ENCODE measurements around the gene DGCR6L. TPM values are rescaled to one million over a fixed set of nuclear protein-coding genes. Genes with fewer than 3 reads are reported as not detected.
"Not testable (repeated sequence)": the region's sequence is repeated elsewhere in the genome, so short reads cannot be mapped to it uniquely, and the experiment has no call there.

DGCR6L gene
- total RNA-seq, 4 donors from 2014 or later = 29.7 to 67.6 (median 45.0) TPM

- no peak for TF ChIP-seq CTCF (IDR thresholded peaks at IDR 0.05)
- ATAC-seq (ENCODE audit: low FRiP score) (no peak), DNase-seq (ENCODE audit: low spot score) (no peak)
These were observed 28.6 kb downstream of the DGCR6L start for GRCh38 chr22:20291249-20291586.

- TF ChIP-seq CTCF (IDR thresholded peaks at IDR 0.05) = no peak
- ATAC-seq (ENCODE audit: low FRiP score) (no peak), DNase-seq (ENCODE audit: low spot score) (no peak)
These were observed 29.1 kb downstream of the DGCR6L start for GRCh38 chr22:20290578-20291248.

- no peak for TF ChIP-seq CTCF (IDR thresholded peaks at IDR 0.05)
- ATAC-seq (ENCODE audit: low FRiP score) (no peak), DNase-seq (ENCODE audit: low spot score) (no peak)
These were observed 29.8 kb downstream of the DGCR6L start for GRCh38 chr22:20290045-20290392.

GRCh38 chr22:20289182-20290044 is 30.4 kb downstream of the DGCR6L start:
- not testable (repeated sequence) for DNase-seq (ENCODE audit: low spot score); ATAC-seq (ENCODE audit: low FRiP score)

- not testable (repeated sequence) for DNase-seq (ENCODE audit: low spot score); ATAC-seq (ENCODE audit: low FRiP score)
These were observed 33.0 kb downstream of the DGCR6L start for GRCh38 chr22:20286784-20287423.

GRCh38 chr22:20286312-20286660 is 33.6 kb downstream of the DGCR6L start:
- not testable (repeated sequence) for ATAC-seq (ENCODE audit: low FRiP score); DNase-seq (ENCODE audit: low spot score)

- DNase-seq (ENCODE audit: low spot score) (peak; percentile 93), ATAC-seq (ENCODE audit: low FRiP score) (peak; percentile 76)
These were observed 34.2 kb downstream of the DGCR6L start for GRCh38 chr22:20285473-20286311.

- TF ChIP-seq CTCF (IDR thresholded peaks at IDR 0.05) = no peak
- no peak for DNase-seq (ENCODE audit: low spot score)
- no peak for ATAC-seq (ENCODE audit: low FRiP score)
These were observed 35.3 kb downstream of the DGCR6L start for GRCh38 chr22:20284471-20285086.
